Subcutaneous adipose tissue (tissue), 4 donors: ENCODE measurements around the gene SLC43A3. TPM values are rescaled to one million over a fixed set of nuclear protein-coding genes. Genes with fewer than 3 reads are reported as not detected.

Source experiments
- total RNA-seq, 4 donors: library from RNA; depleted of rRNA; stranded (reverse); fragments of >200 nt; gene quantifications; one replicate each; pipeline ENCODE4 v1.1.0, GENCODE V29; 2016
- TF ChIP-seq, protein P1 (sequence below): fragments of 450-650 bp; IDR thresholded peaks from one replicate; pipeline ENCODE4 v1.5.1; 2016; ENCODE audit warnings: low read depth, mild to moderate bottlenecking, control low read depth, antibody characterized with exemption, moderate library complexity

SLC43A3 gene
- total RNA-seq, 4 donors from 2014 or later, result 50.1 to 108 (median 80.2) TPM

DNA sequence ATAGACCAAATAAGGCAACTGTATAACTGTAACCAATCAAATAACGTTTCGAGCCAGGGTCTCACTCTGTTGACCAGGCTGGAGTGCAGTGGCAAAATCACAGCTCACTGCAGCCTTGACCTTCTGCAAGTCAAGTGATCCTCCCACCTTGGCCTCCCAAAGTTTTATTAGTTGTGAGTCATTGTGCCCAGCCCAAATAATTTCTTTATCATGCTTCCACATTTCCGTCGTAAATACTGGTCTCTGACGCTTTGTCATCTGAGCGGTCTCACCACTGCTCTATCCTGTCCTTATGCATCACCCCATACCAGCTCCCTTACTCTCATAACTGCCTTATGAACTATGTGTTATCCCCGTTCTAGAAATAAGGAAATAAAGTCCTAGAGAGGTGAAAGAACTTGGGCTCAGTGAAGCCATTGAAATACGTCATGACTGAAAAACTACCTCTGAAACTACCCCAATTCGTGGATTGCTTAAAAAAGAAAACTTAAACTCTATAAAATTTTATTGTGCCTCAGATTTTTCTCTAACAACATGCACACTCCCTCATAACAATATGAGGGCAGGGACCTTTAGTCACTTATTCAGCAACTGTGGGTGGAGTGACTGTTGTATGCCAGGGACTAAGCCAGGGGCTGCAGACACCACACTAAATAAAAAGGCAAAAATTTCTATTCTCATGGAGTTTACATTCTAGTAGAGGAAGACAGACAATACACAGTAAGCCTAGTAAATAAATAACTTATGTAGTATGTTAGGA is 17.6 kb upstream of the SLC43A3 start:
- TF ChIP-seq, protein P1, sequence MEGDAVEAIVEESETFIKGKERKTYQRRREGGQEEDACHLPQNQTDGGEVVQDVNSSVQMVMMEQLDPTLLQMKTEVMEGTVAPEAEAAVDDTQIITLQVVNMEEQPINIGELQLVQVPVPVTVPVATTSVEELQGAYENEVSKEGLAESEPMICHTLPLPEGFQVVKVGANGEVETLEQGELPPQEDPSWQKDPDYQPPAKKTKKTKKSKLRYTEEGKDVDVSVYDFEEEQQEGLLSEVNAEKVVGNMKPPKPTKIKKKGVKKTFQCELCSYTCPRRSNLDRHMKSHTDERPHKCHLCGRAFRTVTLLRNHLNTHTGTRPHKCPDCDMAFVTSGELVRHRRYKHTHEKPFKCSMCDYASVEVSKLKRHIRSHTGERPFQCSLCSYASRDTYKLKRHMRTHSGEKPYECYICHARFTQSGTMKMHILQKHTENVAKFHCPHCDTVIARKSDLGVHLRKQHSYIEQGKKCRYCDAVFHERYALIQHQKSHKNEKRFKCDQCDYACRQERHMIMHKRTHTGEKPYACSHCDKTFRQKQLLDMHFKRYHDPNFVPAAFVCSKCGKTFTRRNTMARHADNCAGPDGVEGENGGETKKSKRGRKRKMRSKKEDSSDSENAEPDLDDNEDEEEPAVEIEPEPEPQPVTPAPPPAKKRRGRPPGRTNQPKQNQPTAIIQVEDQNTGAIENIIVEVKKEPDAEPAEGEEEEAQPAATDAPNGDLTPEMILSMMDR, result no peak

DNA sequence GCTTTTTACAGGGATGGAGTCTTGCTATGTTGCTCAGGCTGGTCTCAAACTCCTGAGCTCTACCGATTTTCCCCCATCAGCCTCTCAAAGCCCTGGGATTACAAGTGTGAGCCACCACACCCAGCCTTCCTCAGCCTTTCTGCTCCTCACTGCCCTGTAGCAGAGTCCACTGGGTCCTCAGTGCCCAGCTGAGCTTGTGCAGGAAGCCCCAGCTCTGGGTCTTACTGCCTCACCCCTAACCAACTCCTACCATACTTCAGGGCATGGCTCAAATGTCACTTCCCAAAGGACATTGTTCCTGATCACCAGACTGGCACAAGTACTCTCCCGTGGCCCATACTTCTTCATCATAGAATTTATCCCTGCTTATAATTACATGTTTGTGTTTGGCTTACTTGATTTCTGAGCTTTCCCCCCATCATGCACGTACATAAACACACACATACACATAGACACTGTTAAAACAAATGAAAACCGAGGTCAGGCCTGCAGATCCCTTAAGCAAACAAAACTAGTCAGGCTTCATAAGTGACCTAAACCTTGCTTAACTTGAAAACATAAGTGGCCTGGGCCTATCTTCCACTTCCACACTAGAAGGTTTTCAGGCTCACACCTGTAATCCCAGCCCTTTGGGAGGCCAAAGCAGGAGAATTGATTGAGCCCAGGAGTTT is 14.0 kb upstream of the SLC43A3 start:
- TF ChIP-seq, protein P1, result no peak

DNA sequence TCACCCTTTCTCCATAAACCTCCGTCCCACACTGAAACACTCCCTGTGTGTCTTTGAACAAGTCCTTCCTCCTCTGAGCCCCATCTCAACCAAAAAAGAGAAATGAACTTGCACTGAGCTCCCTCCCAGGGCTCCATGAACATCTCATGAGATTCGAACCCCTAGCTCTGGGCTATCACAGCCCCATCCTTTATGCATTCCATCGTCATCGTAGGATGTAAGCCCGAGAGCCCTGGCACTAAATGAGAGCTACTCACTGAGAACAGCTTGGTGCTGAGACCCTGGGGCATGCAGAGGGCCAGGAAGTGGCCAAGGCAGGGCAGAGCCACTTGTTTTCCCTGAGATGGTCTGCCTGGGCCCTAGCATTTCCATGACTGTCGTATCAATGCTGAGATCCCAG is 12.9 kb upstream of the SLC43A3 start:
- TF ChIP-seq, protein P1, result no peak

DNA sequence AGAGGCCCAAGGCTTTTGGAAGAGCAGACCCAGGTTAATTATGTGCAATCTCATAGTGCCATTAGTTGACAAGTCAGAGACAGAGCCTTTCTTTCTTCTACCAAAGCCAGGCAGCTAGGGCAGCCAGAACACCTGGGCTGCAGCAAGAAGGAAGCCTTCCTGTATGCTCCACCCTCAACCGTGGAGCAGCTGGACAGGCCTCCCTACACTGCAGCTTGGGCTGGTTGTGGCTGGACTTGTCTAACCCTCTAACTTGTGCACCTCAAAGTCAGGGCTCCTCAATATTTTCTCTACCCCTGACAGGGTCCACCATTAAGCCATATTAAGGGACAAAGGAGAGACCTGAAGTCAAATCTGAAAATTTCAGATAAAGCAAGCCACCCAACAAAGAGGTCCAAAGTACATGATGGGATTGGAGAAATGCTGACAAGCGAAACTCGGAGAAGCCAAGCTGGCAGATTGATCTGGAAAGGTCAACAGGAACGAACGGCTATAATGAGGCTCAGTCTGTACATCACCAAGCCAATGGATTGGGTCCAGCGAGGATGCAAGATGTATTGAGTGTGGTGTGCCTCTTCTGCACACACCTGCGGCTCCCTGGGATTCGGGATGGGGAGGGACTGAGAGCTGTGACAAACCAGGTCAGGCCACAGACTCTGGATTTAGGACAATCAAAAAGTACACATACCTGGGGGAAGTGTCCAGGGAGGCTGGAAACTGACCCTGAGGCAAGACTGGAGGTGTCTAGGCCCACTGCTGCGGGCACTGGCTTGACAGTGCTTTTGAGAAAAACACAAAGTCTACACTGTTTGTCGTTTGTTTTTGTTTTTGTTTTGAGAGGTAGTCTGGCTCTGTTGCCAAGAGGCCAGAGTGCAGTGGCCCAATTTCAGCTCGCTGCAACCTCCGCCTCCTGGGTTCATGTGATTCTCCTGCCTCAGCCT is 11.7 kb upstream of the SLC43A3 start:
- TF ChIP-seq, protein P1, result no peak

DNA sequence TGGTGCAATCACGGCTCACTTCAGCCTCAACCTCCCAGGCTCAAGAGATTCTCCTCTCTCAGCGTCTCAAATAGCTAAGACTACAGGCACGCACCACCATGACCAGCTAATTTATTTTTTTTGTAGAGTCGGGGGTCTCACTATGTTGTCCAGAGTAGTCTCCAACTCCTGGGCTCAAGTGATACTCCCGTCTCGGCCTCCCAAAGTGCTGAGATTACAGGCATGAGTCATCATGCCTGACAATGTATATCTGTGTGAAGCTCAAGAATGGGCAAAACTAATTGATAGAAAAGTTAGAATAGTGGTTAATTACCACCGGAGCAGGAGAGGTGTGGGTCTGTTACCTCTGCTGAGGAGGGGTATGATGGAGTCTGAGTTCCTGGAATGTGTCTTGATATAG is 9.1 kb upstream of the SLC43A3 start:
- TF ChIP-seq, protein P1, result no peak

DNA sequence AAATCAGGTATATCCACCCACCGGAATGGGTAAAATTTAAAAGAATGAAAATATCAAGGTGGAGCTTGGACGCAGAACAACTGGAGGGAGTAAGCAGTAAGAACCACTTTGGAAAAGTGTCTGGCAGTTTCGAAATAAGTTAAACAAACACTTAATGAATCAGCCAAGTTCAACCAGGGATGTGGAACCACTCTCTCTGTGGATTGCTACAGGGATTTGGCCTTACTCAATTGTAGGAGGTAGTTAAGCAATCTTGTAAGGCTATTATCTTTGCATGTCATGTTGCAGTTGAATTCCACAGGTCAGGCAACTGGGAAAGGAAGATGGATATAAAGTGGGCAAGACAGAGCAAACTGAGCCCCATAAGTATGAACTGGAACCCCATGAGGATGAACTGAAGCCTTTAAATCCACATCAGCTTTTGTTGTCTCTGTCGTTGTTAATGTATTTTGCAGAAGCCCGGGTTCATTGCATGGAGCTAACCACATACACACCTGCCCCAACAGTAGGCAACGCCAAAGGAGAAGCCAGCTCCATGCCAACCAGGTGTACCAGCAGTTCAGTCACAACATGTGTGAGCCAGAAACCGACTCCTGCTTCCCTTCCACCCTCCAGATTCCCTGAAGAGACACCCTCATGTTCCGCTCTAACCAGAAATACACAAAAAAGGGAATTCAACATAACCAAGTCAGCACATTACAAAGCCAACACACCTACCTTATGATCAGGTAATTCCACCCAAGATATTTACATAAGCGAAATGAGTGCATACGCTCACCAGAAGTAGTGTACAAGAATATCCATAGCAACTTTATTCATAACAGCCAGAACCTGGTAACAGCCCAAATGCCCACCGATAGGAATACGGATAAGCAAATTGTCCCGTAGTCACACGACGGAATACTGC is 8.0 kb upstream of the SLC43A3 start:
- TF ChIP-seq, protein P1, result no peak
